ENCODE data around the gene RAB33A.

Gene RAB33A

DNA sequence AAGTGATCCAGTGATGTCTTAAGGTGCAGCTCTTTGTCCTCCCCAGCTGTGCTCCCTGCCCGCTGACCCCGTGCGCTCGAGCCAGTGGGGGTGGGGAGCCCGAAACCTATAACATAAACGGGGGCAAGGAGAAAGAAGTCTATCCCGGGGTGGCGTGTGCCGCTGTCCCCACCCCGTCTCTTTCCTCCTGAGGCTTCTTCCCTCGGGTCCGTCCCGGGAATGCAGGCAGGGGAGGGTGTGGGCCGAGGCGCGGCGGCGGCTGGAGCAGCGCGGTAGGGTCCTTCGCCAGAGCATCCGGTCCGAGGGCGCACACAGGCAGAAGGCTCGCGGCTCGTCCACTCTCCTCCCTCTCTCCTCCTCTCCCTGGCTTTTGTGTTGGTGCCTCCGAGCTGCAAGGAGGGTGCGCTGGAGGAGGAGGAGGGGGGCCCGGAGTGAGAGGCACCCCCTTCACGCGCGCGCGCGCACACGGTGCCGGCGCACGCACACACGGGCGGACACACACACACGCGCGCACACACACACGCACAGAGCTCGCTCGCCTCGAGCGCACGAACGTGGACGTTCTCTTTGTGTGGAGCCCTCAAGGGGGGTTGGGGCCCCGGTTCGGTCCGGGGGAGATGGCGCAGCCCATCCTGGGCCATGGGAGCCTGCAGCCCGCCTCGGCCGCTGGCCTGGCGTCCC, at the start of gene RAB33A:
RAB33A (plus strand) TSS at position 517 of the 681 bp plus-strand sequence; CDS start at position 618, 101 bp downstream.
- peak; percentile 76 for DNase-seq

DNA sequence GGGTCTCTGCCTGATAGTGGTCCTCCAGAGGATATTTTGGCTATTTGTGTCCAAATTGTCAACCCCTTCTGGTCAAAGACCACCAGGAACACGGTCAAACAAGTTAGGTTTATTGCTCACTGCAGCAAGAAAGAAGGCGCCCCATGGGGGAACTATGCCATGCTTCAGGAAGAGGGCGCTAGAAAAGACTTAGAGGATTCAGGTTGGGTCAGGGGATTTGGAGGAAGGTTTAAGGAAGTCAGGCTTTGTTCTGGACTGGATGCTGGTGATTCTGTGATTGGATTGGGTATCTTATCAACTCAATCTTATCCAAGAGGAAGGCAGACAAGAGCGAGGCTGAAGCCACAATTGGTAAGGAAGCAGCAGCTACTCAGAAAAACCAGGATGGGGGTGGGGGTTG, 47.2 kb upstream of the RAB33A start:
- DNase-seq: no peak

DNA sequence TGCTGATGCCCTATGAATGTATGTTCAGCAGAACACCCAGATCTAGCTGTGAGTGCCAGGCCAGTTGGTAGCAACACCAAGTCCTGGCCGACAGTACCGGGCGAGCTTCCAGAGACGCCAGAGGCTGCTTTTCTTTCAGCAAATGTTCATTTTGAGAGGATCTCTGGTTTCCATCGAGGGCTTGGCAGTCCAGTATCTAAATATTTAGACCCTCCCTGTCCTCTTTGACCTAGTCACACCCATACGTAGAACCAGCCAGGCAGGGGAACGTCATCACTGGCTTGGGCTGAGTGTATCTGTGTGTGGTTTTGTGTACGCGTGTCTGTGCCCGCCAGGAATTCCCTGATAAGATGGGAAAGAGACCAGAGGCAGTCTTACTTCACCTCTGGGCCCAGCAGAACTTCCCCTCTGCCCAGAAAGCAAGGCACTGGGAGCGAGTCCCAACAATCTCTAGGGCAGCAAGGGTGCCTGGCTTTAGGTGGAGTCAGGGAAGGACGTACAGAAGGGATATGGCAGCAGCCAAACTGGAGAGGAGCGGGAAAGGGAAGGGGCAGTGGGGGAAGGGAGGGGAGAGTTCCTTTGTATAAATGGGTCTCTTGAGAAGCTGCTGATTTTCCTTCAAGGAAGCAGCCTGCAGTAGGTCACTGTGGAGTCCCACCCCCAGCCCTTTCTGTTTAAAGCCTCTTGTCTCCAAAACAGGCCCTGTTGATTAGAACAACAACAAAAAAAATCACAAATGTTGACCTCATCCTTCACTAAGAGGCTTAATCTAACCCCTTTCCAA, 46.5 kb upstream of the RAB33A start:
- DNase-seq: no peak

DNA sequence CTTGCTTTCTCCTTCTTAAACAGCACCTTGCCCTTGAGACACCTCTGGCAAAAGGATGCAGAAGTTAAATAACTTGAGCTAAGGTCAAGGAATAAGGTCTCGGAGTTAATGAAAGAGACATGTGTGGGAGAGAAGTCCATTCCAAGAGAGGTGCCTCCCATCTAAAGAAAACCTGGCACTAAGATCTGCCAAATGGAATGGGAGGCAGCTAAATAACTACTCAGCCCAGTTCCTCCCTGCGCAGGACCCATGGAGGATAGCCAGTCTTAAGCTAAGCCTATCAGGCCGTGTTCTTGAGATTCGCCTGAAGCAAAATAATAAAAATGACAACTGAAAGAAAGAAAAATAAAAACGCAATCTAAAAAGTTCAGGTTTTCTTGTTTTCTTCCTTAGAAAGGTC, 40.8 kb upstream of the RAB33A start:
- DNase-seq: no peak

DNA sequence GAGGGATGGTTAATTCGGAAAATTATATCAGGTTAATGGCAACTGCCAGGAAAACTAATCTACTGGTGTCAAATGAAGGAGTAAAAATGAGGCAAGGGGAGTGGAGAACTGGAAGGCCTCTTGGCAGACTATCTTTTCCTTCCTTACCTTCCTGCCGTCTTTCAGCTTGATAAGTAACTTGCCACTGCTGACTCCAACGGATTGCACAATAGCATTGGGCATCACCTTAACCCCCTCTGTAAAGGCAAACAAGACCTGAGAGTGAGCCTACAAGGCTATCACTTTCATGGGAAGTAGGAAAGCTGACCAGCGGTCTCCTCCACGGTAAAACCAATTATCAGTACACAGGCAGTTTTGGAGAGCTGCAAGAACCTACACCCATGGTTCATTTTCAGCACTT, 35.3 kb upstream of the RAB33A start:
- DNase-seq: no peak

DNA sequence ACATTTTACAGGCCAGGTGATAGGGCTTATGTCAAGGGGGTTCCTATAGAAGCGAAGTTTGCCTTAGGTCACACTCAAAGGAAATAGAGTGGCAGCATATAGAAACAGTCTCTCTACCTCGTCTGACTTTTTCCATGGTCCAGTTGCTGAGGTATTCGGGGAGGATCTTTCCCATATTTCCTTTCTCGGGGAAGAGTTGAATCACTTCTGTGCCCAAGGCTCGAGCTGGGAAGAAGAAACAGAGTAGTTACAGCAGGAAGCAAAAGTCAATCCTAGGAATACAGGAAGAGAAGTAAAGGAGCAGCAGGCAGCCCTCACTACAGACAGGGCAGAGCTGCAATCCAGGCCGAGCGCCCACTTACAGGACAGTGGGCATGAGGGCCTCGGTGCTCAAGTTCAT, 34.8 kb upstream of the RAB33A start:
- no peak for DNase-seq

DNA sequence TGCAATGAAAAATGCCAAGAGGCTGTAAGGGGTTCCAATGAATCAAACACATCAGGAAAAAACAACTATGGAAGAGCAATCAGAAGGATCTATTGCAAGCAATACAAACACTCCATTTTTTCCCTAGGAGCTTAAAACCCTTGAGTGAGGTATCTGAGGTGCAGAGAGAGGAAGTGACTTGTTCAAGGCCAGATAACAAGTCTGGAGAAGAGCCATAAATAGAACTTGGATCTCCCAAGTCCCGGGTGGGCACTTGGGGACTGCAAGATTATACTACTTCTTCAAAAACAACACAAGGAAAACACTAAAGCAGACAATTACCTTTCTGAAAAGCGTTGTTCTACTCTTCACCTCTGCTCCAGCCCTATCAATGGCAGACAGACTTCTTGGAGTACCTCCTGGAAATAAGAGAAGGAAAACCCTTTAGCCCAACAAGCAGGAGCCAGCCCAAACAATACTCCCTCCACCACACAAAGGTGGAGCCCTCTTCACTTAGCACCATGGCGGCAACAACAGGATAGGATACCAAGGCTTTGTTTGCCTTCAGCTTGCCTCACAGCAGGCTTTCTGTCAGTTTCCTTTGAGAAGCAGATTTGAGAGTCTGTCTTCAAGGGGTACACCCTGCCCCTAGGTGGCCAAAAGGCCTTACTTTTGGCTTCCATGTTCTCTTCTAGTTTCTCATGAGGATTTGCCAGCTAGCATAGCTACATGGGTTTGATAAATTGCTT, 32.1 kb upstream of the RAB33A start:
- no peak for DNase-seq

DNA sequence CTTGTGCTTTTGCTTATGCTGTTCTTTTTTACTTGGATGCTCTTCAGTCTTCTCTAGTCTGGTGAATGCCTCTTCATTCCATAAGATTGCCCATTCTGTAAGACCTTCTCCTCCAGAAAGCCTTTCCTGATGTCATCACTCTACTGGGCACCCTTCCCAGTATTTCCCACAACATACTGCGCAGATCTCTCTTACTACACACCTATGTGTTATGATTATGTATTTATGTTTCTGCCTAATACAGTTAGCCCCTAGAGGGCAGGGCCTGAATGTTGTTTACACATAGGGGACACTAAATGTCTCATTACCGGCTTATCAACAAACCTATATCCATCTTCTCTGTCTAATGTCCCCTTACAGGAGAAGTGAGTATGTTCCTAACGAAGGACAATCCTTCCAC, 27.3 kb upstream of the RAB33A start:
- DNase-seq: no peak

DNA sequence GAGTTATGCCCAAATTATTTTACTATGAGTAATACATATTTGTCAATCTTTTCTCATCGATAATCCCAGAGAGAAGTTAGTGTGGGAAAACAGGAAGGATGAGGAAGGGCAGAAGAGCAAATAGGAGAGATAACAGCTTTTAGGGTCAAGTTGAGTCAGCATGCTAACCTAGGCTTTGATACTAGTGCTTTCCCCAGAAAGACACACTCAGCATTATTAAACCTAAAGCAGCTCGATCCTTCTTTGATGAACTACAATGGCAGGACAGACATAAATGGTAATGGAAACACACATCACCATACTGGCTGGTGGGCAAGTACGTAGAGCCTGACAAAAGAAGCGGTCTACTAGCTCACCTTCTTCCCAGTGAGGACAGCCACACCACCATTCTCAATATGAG, 26.6 kb upstream of the RAB33A start:
- no peak for DNase-seq

DNA sequence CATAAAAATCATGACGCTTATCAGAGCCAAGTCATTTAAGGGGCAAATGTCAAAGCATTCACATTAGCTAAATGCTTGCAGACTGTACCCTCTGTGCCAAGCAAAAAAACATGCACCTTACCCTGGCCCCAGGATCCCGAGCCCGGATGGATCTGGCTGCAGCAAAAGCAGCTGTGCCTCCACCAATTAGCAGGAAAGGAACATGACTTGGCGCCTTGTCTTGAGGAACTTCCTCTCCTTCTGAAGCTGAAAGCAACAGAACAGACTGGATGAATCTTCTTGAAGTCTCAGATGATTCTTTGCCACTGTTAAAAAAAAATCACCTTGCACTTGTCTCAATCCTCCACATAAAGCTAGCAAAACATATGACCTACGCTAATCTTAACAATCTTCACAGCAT, 24.1 kb upstream of the RAB33A start:
- no peak for DNase-seq

DNA sequence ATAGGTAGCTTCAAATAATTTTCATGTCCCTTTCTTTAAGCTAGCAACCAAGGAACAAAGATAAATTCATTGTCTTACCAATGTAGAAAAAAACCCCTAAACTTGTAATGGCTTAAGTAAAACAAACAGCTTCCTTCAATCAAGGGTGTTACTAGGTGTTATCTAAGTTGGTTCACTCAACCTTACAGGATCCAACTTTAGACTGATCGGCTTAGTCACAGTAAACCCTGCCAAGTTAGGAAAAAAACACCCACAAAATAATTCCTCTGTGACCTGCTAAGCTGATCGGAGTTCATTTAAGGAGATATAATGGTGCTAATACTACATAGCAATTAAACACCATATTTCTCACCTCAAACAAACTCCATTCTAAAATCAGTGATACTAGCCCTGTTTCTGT, 16.2 kb upstream of the RAB33A start:
- no peak for DNase-seq

DNA sequence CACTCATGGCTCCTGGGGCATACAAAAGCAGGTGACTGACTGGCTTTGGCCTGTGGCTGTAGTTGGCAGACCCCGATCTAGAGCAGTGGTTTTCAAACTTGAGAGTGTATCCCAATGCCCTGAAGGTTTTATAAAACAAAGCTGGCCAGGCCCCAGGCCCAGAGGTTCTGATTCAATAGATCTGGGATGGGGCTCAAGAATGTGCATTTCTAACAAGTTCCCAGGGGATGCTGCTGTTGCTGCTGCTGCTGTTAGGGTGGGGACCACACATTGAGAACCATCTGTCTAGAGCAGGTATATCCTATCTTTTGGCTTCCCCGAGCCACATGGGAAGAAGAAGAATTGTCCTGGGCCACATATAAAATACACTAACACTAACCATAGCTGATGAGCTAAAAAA, 13.5 kb upstream of the RAB33A start:
- no peak for DNase-seq

DNA sequence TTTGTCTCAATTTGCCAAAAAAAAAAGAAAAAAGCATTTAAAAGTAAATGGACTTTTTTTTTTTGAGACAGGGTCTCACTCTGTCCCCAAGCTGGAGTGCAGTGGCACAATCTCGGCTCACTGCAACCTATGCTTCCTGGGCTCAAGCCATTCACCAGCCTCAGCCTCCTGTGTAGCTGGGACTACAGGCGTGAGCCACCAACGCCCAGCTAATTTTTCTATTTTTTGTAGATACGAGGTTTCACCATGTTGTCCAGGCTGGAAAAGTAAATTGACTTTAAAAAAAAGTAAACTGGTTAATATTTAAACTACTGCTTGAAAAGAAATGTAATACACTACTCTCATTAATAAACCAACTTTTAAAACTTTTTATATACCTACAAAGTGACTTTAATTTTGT, 12.0 kb upstream of the RAB33A start:
- no peak for DNase-seq

DNA sequence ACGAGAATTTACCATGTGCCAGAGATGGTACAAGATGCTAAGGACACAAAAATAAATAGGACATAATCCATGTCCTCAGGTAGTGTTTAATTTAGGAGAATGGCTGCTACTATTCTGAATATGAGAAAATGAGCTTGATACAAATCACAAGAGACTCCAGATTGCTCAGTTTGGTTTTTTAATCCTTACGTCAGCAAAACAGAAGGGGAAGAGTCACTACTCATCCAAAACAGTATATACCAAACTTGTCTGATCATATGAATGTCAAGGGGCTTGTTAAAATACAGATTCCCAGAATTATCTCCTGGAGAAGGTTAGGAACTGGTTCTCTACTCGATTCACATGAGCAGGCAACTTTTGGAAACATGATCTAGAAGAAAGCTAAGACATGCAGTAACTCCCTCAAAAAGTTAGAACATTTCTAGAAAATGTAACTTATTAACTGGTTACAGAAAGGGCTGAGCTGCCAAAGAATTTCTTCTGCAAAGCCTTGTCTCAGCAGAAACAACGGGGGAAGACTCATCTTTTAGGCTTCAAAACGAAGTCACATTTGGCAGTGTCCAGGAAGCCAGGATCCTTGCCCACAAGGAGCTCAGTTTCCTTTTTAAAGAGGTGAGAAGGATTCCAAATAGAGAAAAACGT, 9.5 kb upstream of the RAB33A start:
- DNase-seq: no peak

DNA sequence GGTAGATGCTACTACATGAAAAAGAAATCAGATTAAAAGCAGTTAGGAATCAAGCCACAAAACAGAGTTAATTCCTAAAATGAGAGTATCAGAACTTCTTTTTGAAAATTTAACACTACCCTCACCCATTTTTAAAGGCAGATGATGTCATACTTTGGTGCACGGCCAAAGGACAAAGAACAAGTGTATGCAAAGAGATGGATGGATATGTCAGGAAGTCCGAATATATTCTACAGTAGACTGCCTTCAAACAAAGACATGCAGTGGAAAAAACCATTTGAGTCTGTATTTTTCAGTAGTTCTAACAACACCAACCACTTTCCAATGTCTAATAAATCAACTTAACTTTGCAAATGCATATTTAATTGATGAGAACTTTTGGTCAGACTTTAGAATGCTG, 8.4 kb upstream of the RAB33A start:
- DNase-seq: no peak

DNA sequence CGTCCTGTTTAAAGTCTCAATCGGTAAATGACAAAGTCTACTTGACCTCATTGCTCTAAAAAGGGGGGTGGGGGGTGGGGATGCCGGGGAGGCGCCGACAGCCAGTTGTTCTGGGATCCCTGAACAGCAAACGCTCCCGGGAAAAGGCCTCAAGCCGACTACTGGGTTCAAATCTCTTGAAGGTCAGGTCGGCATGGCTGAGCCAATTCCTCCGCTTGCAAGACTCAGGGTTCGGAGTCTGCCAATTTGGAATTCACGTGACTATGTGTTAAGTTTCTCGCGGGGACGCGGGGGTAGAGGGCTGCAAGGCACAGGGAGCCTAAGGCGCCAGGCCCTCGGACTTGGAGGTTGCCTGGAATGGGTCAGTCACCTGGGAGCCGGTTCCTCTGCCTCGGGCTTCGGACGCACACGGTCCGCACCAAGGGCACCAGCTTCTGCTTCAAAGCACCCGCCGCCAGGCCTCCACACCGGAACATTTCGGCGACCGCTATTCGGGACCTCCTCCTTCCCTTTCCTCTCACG, 6.5 kb upstream of the RAB33A start:
- DNase-seq: no peak

DNA sequence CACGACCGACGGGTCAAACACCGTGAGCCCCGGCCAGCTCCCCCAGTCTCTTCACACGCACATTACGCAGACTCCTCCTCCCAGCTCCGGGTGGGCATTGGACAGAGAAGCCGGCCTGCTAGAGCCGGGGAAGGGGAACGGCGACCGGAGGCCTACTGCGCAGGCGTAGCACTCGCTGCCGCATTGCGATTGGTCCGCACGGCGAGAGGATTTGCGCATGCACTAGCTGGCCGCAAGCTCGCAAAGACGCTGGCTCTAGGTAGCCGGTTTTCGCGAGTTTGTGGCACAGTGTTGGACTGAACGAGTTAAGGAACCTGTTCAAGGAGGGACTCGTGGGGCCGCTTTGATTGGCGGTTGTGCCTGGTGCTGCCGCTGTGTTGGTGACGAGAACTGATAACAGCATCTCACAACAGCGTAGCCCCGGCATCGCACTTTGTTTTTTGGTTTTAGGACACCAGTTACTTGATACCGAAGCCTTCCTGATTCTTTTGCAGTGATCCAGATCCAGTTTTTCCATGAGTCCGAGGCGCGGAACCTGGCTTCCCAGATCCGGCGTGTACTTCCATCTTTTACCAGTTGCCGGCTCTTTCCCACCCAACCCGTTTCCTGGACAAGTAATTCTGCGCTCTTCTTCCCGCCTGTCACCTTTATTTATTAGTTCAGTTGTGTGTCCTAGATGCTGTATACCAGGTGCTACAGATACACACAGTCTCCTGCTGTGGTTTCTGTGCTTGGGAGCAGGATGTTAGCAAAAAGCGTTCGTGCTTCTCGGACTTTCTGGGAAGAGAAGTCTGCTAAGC, 5.9 kb upstream of the RAB33A start, which contains the start of gene AIFM1:
AIFM1 (minus strand) TSS at position 139 of the 800 bp plus-strand sequence. CDS start 185 bp downstream, outside the sequence.
- DNase-seq: peak; percentile 95

DNA sequence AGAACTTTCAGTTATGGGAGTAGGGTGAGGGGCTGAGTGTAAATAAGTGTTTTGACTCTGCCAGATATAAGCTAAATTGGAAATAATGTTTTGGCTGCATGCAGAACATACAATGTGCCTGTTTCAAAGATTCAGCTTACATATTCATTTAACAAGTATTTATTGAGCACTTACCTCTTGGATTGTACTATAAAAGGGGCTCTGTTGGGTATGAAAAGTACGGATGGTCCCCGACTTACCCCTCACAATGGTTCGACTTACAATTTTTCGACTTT, 5.3 kb upstream of the RAB33A start:
- no peak for DNase-seq

DNA sequence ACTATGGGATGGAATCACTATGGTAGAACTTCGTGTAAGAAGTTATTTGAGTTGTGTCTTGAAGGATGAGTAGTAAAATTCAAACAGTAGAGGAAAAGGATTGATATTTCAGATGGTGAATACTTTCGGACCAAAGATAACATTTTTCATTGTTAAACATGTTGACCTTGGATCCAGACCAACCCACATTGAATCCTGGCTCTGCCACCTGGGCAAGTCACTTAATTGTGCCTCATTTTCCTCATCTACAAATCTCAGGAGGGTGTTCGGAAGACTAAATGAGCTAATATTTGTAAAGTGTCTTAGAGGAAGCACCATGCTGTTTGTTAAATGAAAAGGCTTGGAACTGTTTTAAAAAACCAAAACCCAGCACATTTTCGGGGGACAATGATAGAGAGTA, 4.7 kb upstream of the RAB33A start:
- DNase-seq: no peak

DNA sequence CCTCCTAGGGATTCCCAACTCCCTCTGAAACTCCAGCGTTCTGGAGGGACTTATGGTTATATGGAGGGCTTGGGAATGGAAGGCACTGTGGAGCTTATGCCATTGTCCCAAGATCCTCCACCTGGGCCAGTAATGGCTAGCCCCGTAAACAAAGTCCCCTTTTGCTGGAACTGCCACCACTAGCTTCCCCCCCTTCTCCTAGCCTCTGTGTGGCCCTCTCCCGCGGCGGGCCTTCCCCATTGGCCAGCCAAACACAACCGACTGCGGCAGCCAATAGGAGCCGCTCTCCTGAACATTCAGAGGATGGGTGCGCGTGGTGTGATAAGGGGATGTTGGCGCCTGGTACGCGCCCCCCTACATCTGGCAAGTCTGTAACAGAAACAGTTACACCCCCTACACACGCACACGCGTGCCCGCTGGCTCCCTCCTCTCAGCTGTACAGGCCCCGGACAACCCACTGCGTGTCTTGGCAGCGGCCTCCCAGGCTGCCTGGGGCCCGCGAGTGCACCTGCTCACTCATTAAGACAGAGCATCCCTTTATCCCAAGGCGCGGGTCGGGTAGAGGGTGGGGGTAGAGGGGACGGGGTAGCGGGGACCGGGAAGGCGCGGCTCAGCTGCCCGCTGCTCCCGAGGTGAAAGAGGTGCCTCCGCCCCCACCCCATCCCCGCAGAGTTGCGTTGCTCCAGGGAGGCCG, 863 bp upstream of the RAB33A start:
- DNase-seq: peak; percentile 86

DNA sequence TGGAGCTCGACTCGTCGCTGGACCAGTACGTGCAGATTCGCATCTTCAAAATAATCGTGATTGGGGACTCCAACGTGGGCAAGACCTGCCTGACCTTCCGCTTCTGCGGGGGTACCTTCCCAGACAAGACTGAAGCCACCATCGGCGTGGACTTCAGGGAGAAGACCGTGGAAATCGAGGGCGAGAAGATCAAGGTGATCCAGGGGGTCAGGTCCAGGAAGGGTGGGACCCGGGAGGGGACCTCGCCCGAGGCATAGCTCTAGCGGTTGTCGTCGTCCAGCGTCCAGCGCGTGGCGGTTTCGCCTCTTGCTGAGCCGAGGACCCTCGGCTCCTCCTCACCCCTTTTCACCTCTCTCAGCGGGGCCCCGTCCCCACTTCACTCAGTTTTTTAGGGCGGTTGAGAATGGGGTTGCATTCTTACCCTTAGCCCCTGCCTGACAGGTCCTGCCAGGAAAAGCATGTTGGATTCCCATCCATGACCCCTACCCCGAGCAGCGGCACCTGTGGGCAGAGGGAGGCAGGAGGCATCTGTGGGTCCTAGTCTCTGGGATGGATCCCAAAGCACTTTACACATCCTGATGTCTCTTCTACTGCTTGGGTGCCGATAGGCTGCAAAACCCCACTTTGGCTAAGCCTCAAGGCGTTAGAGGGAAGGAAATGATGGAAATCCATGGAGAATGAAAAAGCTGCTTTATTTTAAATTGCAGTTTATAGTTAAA, 524 bp downstream of the RAB33A start:
- peak; percentile 61 for DNase-seq

Measured in activated effector memory CD4-positive, alpha-beta T cell treated with anti-CD3 and anti-CD28 coated beads, Interleukin-2, amount 50 U/mL, for 16 hours (primary cell).